Activated CD8-positive, alpha-beta memory T cell treated with anti-CD3 and anti-CD28 coated beads, Interleukin-2, amount 50 U/mL, for 24 hours (primary cell): ENCODE data around the gene PPP1R37.

Source experiments
- DNase-seq: peaks from one replicate; pipeline ENCODE4 v3.0.0-alpha.2; 2020; ENCODE audit errors: extremely low read depth

Gene PPP1R37

GRCh38 chr19:45152504-45153338 is 59.7 kb downstream of the PPP1R37 start:
- DNase-seq = no peak

- no peak for DNase-seq
Observed at GRCh38 chr19:45153339-45154063, 60.5 kb downstream of the PPP1R37 start.

- no peak for DNase-seq
Observed at GRCh38 chr19:45154064-45154827, 61.3 kb downstream of the PPP1R37 start.

GRCh38 chr19:45156011-45156630 is 63.1 kb downstream of the PPP1R37 start:
- DNase-seq = no peak

DNA sequence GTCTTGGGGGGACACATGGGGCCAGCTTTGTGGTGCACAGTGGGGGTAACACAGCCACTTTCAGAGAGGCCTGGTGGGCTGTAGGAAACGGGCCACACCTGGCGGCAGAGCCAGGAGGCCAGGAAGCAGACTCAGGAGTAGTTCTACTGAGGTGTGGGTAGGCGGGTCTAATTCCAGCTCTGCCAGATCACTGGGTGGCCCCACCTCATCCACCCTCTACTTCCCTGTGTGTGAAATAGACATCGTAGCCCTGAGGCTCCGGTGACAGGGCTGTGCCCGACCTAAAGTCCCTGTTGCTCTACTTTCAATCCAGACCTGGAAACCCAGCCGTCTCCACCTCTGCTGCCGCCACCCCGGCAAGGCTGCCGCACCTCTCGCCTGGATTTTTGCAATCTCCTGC is 63.8 kb downstream of the PPP1R37 start:
- no peak for DNase-seq

DNA sequence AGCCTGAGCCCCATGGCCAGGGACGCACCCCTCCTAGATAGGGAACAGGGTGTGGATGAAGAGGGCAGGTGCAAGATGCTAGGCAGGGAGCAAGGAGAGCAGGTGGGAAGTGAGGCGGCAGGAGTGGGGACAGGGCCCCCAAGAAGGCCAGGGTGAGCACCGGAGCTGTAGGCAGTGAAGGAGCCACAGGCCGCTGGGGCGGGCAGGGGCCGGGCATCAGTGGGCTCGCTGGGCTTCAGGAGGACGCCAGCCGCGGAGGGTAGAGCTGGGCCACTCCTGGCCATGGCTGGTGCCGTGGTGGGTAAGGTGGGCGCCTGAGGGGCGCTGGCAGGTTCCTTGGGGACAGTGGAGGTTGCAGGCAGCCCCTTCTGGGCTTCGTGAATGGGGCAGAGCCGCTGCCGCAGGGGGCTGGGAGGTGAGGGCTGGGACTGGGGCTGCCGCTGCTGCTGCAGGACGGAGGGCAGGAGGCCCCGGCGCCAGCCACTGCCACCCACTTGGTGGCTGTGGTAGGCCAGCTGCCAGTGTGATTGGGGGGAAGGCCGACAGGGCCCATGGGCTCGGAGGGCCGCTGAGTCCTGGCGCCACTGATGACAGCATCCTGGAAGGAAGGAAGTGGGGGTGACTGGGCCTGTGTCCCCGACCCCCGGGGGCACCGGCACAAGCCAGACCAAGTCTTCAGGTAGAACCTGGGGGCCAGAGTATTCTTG is 65.7 kb downstream of the PPP1R37 start:
- DNase-seq = no peak

GRCh38 chr19:45159210-45159970 is 66.4 kb downstream of the PPP1R37 start:
- no peak for DNase-seq

DNA sequence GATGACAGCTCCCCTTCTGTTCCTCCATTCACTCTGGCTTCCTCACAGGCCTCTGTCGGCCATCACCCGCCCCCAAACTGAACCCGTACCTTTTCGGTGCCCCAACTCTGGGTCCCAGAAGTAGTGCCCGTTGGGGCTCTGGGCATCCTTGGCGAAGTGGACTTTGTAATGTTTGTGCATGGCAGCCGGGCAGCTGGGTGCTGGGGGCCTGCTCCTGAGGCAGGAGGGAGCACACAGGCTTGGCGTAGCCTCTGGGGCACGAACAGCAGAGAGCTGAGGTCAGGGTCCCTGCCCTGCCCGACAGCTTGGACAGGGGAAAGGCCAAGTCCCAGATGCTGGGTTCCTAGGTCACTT is 67.0 kb downstream of the PPP1R37 start:
- DNase-seq = no peak

DNA sequence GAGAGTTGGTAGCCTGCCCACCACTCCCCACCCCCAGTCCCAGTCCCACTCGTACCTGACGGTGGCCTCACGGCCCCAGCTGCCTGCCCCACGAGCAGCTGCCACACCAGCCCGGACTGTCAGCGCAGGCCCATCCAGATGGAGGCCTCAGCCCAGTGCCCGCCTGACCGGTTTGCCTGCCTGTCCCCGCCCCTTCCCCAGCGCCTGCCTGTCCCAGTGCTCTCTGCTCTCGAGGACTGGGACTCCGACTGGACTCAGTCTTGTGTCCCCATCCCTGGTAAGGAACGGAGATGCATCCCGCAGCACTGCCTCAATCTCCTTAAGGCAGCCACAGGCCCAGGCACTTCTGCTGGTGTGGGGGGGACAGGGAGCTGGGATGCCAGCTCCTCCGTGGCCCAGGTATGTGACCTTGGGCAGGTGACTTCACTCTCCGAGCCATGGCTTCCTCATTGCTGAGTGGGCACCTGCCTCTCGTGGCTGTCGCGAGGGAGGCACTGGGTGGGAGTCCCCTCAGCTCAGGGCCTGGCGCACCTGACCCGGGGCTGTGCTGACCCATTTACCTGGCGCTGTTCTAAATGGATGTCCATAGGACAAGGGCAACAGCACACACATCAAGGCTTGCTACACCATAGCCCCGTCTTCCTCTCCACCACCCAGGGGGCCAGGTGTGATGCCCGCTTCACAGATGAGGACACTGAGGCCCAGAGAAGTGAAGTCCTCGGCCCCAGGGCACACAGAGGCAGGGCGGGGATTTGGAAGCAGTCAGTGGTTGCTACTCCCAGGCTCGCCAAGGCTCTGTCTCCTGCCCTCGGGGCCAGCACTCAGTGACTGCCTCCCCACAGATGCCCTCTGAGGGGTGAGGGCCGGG is 68.1 kb downstream of the PPP1R37 start, which contains the start of gene NKPD1:
TSS of gene NKPD1 (minus strand) at position 113 of the 868 bp plus-strand sequence. CDS start 832 bp downstream, outside the sequence.
- DNase-seq = no peak

DNA sequence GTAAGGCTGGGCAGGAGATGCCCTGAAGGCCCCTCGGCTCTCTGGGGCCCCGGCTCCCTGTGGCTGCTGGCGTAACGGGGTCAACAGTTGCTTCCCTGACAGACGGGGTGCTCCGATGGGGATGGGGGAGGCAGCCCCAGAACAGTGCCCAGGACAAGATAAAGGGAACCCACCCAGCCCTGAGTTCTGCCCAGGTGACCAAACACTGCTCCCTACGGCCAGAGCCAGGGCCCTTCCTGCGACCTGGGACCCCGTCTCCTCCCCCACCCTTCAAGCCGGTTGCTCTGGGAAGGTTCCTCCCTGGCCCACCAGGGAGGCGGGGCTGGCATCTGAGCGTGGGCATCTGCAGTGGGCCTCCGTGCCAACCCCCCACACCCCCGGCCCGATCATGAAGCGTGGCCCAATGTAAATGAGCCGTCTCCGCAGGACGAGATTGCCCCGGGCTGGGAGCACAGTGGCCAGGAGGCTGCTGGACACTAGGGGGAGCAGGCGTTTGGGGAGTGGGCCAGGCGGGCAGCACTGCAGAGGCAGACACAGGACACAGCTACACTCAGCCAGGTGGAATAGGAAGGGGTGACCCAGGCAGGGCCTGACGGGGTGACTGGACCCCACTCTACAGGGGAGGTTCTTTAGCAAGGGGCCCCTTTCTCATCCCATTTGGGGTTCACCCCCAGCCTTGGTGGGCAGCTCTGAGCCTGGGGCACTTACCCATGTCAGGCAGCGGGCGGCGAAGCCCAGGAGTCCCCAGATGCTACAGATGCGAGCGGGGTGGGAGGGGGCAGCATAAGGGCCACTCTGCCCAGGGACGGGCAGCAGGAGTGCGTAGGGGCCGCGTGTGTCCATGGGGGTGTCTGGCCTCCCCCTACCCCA is 69.0 kb downstream of the PPP1R37 start:
- no peak for DNase-seq

DNA sequence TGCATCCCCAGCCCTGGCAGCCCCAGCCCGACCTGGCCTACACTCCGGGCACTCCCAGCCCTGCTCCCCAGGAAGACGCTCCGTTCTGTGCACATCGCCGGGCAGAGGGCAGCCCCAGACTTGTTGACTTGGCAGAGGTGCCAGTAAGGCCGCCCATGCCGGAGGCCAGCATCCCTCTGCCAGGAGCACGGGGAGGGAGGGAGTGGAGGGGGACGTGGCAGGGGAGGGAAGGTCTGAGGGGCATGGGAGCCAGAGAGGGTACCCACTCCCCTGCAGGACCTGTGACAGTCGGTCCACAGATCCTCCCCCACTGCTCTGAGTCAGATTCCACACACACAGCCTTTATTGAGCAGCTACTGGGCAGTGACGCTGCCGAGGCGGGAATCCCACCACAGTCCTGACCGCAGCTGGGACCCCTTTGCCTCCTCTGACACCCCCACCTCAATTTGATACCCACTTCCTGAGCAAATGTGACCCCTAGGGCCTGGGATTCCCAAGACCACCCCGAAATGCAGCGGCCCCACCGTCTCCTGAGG is 69.7 kb downstream of the PPP1R37 start:
- DNase-seq = no peak

DNA sequence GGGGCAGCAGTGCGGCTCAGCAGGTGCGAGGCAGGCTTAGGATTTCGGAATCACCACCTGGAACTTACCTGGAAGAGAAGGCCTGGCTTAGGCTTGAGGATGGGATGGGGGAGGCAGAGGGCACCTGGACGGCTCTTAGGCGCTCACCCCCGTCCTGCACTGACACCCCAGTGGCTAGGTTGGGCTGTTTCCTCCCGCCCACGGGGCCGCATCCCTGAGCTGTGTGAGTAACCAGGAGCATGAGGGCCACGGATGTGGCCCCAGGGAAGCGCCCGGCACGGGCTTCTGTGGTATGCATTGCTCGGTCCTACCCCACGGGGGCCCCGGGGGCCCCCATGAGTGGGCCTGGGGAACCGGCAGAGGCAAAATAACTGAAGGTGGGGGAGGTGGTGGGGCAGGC is 70.2 kb downstream of the PPP1R37 start:
- no peak for DNase-seq

DNA sequence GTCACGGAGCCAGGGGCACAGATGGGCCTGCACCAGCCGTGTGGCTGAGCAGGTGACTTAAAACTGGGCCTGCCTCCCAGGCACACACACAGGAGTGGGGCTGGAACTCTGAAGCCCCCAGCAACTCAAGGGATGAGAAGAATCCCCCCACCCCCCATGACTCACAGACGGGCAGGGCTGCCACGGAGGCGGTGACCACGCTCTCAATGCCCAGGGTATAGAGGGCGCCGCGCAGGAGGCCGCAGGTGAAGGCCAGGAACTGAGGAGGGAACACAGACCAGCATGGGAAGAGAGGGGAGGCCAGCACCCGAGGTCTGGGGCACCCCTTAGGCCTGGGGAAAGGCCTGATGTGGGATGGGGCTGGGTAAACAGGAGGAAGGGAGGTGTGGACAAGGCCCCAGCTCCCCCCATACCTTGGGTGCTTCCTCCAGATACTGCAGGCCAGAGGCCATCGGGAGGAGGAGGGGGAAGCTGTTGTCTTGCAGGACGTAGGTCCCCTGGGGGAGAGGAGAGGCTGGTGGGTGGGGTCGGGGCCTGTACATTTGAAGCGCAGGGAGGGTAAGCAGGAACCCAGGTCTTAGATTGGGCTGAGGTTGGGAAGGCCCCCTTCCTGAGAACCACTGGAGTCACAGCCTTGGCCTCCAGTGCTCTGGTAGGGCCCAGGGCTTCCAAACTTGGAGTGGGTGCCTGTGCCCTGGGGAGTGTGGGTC is 70.9 kb downstream of the PPP1R37 start:
- no peak for DNase-seq

GRCh38 chr19:45164577-45165335 is 71.8 kb downstream of the PPP1R37 start:
- no peak for DNase-seq

DNA sequence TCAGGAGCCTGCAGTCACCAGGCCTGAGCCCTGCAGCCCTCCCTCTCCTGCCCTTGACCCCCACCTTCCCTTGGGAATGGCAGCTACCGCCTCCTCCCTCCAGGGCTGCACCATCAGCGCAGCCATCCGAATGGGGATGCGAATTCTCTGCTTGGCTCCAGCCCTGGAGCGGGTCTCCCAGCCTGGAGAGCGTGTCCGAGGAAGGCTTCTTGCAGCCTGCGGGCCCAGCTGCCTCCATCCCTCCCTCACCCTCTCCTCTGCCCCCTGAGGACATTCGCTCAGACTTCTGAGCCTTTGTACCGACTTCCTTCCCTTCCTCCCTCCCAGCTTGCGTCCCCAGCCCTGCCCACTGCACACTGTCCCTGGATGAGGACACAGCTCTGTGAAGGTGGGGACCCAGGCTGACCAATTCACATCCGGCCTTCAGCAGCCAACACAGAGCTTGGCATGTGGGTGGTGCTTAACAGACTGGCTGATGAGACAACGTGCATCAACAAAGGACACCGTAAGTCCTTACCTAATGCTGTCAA is 73.8 kb downstream of the PPP1R37 start:
- no peak for DNase-seq

DNA sequence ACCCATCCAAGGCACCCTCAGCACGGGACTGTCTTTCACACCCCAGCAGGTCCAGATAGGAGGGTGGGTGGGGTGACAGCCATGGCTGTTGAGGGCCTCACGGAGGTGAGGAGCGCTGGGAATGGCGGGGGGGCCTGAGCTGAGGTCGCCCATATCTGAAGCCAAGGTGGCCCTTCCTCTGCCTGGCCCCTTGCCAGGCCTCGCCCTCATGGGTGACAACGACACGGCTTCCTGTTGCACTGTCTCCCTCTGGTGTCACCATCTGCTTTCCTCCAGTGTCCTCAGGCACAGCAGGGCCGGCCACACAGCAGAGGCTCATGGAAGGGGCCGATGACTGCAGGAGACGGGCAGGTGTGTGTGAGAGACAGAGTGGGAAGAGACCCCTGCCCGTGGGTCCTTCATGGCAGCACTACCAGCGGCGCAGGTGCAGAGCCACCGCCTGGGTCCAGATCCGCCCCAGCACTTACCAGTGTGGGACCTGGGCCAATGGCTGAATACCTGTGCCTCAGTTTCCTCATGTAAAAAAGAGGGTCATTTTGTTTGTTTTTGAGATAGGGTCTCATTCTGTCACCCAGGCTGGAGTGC is 75.9 kb downstream of the PPP1R37 start:
- no peak for DNase-seq
